Activated CD4-positive, alpha-beta T cell treated with anti-CD3 and anti-CD28 coated beads for 48 hours (primary cell): ENCODE data around the gene MON1B.
"Not testable (repeated sequence)": the region's sequence is repeated elsewhere in the genome, so short reads cannot be mapped to it uniquely, and the experiment has no call there.

Experiments
- DNase-seq: peaks from one replicate; pipeline ENCODE4 v3.0.0-alpha.2; 2020

MON1B gene

DNA sequence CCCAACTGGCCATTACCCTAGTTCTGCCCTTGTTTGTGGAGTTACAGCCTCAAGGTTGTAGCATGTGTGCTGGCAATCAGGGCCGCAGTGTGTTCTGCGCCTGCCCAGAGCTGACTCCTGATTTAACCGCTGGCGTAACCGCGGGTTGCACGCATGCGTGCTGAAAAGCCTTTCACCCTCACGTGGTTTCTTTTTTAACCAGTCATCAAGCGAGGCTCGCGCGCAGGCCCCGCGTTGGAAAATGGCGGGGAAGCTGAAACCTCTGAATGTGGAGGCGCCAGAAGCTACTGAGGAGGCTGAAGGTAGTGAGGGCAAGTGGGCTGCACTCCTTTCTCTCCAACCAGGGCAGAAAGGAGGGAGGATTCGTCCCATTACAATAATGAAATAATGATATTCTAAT, 8.2 kb downstream of the MON1B start, which contains the start of gene SYCE1L:
Gene SYCE1L, plus strand, starts transcription at position 198 of the 400 bp plus-strand sequence. Its CDS starts 44 bp downstream, at position 242.
- DNase-seq: no peak

DNA sequence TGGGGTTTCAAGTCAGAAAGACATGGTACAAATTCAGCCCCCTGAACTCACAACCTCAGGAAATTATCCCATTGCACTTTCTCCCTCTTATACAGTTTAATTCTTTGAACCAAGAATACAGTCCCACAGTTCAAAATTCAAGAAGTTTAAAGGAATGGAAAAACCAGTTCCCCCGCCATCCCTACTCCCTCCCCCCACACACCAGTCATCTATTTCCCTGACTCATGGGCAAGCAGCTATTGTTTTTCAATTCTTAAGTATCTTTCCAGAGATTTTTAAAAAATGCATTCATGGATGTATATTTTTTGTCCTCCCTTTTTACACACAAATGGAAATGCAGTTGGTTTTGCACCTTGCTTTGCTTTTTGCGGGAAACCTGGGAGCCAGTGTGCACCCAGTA, 15.5 kb downstream of the MON1B start:
- DNase-seq: no peak

DNA sequence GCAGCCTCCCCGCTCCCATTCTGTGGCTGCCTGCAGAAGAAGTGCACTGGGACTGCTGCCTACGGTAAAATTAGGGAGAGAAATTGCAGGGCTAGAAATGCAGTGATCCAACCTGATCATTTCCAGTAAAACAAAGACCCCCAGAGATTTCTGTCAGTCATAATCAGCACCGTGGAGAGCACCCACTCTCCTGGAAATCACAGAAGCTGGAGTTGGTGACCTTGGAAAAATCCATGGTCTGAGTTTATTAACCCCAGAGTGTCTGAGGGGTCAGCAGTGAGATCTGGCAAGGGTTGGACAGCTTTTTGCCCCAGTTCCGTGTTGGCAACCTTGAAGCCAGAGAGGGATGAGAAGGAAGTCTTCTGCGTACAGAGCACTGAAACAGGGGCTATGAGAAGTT, 16.0 kb downstream of the MON1B start:
- DNase-seq: no peak

DNA sequence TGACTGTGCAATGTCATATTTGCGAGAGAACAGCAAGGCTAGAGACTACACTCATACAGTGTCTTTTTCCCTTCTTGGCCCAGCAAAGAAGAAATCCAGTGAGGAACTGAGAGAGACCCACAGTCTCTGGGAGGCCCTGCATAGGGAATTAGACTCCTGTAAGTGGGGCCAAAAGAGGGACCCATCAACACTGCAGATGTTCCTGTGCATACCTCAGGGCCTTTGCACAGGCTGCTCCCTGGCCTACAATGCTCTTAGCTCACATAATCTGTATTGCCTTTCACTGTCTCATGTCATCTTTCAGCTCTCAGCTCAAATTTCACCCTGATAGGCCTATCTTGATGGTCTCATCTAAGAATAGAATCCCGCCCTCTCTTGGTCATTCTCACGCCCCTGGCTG, 17.4 kb downstream of the MON1B start:
- no peak for DNase-seq

DNA sequence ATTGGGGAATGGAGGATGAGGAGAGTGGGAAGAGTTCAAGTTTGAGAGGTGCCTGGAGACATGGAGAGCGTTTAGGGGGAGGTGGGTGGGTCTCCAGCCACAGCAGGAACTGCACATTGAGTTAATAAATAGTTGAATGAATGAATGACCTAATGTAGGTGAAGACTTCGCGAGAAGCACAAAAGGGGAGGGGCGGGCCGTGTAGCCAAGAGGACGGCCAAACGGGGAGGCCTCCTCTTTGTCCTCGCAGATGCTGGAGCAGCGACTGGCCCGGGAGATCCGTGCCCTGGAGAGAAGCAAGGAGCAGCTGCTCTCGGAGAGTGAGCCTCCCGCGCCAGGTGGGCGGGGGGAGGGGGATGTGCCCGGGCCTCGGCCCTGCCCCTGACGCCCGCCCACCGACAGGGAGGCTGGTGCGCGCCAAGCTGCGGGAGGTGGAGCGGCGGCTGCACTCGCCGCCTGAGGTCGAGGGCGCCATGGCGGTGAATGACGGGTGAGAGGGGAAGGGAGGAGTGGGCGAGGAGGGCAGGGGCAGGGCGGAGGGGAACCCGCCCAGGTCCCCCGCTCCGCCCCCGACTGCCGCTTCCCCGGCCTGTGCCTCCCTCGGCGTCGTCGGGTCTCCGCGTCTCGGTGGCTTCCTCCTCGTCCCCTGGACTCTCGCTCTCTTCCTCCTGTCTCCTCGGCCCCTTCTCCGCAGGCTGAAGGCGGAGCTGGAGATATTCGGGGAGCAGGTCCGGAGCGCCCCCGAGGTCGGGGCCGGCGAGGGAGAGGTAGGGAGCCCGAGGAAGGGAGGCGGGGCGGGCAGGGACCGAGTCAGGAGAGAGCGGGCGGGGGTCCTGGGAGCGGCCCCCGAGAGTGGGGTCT, 21.1 kb downstream of the MON1B start:
- peak; percentile 81 for DNase-seq

DNA sequence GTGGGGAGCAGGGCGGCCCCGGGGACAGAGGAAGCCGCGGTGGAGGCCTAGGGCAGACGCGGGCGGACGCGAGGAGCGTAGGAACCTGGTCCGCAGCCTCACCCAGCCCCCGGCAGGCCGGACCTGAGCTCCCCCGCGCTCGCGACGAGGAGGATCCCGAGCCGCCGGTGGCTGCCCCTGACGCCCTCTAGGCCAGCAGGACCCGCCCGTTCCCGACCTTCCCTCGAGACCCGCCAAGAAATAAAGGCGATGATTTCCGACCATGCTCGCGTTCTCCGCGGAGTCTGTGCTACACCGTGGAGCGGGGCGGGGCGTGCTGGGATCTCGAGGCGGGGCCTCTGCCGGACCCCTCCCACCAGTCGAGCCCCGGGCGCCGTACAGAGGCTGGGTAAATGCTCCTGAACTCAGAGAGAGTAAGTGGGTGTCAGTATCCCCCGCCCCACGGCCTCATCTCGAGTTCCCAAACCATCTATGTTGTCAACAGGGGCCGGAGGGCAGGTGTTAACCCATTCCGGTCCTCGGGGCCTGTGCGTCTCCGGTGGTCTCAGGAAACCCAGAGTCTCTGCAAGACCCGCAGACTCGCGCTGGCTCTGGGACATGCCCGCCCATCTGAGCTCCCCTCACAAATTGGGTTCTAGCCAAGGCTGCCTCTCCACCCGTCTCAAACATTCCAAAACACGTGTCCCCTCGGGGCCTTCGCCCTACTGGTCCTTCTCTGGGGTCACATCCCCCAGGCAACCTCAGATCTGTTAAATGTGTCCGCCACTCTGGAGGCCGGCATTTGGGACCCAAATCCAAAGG, 22.0 kb downstream of the MON1B start:
- peak; percentile 85 for DNase-seq

DNA sequence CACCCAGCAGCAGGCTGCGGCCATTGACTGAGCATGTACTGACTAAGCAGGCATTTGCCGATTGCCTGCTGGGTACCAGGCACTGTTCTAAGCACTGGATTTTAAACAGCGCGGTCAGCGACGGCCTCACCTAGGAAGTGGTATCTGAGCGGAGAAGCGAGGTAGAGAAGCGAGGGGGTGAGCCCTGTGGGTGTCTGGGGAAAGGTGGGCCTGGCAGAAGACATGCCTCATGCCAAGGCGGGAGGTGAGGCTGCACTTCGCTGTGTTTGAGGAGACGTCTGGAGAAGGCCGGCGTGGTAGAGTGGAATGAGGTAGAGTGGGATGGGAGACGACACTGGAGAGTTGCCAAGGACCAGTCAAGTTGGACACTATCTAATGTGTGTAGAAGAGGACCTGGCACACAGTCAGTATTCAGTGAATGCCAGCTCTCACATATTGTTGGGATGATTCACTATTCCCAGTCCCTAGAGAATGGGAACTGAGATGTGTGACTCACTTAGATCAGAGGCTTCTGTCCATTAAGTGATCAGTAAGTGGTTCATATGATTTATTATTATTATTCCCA, 22.6 kb downstream of the MON1B start:
- DNase-seq: no peak

DNA sequence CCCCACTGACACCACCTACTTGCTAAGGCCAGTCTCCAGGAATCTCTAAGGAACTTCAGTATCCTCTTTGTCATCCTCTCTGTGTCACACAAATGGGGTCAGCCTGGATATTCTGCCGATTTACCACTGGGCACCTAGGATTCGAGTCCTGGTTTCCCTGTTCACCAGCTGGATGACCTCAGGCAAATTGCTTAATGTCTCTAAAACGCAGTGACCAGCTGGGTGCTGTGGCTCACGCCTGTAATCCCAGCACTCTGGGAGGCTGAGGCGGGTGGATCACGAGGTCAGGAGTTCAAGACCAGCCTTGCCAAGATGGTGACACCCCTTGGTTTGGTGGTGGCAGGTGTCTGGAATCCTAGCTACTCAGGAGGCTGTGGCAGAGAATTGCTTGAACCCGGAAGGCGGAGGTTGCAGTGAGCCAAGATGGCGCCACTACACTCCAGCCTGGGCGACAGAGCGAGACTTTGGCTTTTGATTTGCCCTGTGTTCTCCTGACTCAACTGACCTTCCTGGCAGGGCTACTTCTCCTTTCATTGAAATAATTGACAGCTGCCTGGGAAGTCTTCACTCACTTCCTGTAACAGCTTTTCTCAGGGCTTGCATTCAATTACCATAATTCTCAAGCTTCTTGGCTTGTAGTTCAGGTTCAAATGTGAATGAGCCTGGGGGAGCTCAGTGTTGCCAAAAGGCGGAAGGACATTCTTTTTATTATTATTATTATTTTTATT, 23.6 kb downstream of the MON1B start:
- DNase-seq: no peak

DNA sequence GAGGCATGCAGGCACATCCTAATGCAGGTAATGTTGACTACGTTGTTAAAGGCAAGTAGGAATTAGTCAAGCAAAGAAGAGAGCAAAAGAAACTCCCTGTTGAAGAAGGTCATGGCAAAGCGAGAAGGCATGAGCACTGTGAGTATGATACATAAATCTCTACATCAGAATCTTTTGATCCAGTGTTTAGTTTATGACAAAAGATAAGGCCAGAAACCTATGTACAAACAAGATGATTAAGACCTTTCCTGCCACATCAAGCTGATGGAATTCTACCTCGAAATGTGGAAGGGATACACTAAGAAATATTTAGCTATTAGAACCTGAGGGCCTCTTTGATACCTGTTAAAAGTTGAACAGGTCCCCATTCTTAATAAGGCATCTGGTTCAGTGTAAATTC, 28.4 kb downstream of the MON1B start:
- no peak for DNase-seq

DNA sequence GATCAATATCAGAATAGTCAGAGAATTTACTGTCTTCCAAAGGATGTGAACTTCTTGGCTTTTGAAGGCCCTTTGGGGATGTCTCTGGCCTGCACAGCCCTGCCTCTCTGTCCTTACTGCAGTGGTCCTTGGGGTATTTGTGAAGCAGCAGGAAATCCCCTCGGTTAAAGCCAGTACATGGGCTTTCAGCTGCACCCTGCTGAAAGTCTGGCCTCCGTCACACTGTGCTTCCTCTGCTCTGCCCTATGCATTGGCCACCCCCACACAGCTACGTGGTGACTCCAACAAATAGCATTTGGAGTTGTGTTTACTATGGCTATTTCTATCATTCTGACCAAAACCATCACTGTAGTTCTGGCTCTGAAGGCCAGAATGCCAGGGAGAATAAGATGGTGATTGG, 29.4 kb downstream of the MON1B start:
- DNase-seq: no peak

DNA sequence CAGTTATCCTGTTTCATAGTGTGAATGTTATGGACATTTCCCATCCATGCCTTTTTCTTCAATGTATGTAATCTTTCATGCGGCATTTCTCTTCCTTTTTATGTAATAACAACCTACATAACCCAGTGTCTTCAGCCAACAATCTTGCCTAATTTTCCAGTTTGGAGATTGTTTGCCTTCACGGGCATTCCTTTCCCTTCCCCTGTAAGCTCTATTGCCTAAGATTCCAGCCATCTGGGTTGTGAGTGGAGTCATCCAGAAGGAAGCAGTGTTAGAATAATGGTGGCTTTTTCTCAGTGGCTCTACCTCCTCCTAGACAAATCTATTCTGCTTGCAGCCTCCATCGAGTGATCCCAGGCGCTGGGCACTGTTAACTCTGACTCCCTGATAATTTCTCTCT, 30.5 kb downstream of the MON1B start:
- no peak for DNase-seq

DNA sequence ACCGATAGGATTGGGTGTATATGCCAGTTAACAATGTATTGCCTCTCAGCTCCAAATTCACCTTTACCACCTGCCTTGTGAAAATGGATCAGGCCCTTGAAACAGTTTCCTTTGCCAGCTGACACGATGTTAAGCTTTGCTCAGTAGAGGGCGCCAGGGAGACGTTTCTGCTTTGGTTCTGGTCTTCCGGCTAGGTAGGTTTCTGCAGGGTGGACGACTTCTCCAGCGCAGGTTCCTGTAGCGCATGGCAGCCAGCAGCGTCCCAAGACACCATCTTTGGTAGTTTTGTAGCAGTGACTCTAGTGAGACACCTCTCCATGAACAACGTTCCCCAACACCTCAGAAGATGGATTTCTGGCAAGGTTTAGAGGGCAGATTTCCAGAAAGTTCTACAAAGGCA, 32.2 kb downstream of the MON1B start:
- peak; percentile 55 for DNase-seq

DNA sequence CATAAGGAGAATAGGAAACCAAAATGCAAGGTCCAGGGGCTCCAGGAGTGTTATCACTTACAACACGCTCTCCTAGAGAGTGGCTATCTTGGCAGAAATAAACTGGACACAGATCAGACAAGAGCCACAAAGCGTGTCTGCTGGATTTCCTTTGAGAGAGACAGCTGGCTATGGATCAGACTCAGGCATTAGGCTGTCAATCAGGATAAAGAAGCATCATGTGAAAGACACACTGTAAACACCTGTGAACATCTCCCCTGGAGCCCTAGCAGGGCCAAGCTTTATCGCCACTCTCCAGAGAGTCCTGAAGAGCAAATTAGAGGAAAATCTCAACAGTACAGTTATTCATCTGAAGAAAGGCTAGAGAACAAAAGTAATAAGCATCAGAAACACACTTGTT, 34.2 kb downstream of the MON1B start:
- DNase-seq: no peak

DNA sequence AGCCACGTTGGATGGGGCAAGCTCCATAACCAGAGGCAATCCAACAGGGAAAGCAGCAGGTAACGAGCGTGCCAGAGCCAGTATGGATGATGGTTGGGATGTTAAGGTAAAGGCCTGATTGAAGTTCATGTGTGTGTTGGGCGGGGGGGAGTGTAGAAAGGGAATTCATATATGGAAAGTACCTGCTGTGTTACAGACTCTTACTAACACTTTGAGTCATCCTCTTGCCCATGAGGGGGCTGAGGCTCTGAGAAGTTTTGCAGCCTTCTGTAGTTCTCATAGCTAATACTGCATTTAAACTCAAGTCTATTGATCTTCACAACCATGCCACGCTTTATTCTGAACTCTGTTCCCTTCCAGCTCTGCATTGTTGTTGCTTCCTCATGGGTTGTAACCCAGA, 36.8 kb downstream of the MON1B start:
- DNase-seq: peak; percentile 16

DNA sequence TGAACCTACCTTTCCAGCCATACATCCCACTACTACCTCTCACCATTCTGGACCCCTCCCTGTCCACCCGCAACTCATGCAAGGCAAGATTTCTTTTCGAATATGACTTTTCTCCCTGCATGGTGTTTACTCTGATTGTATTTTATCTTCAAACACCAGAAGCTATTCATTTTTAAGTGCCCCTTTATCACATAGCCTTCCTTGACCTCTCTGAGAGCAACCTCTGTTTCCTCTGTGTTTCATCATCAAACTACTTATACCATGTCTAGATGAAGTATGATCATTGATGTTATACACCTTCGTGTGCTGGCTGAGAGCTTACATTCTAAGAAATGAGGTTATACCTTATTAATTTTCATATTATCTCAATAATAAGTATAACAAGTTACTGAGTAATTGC, 40.1 kb downstream of the MON1B start:
- DNase-seq: no peak

DNA sequence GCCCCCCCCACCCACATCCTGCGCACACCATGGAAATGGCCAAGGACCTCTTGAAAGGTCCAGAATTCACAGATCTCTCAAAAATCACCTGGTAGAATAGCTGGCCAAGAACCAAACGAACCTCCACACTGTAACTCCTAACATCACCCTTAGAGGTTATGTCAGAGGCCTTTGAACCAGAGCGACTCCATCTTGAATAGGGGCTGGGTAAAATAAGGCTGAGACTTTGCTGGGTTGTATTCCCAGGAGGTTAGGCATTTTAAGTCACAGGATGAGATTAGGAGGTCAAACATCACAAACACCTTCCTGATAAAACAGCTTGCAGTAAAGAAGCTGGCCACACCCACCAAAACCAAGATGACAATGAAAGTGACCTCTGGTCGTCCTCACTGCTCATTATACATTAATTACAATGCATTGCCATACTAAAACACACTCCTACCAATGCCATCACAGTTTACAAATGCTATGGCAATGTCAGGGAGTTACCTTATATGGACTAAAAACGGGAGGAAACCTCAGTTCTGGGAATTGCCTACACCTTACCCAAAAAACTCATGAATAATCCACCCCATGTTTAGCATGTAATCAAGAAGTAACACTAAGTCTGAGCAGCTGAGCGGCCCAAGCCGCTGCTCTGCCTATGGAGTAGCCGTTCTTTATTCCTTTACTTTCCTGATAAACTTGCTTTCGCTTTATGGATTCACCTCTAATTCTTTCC, 43.0 kb downstream of the MON1B start:
- DNase-seq: no peak

DNA sequence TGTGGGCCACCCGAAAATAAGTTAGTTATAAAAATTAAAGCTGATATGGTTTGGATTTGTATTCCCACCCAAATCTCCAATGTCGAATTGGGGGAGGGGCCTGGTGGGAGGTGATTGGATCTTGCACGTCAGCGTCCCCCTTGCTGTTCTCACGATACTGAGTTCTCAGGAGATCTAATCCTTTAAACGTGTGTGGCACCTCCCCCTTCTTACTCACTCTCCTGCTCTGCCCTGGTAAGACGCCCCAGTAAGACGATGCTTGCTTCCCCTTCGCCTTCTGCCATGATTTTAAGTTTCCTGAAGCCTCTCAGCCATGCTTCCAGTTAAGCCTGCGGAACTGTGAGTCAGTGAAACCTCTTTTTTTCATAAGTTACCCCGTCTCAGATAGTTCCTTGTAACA, 43.6 kb downstream of the MON1B start:
- DNase-seq: no peak

DNA sequence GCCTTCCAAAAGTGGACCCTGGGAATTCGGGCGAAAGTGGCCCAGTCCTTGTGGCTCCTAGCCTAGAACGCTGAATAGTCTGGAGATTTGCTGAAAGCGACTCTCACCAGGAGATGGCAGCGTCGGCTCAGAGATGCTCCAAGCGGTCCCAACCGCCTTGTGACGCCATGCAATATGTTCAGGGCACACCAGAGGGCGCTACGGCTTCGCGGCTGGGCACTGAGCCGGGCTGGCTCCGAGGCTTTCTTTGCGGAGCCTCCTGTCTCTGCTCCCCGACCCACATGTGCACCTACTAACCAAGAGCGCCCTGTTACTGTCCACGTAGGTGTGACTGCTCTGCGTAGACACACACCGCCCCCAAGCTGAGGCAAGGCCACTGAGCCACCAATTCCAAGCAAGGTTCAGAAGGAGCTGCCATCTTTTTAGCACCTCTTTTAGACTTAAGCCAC, 45.1 kb downstream of the MON1B start:
- peak; percentile 92 for DNase-seq

DNA sequence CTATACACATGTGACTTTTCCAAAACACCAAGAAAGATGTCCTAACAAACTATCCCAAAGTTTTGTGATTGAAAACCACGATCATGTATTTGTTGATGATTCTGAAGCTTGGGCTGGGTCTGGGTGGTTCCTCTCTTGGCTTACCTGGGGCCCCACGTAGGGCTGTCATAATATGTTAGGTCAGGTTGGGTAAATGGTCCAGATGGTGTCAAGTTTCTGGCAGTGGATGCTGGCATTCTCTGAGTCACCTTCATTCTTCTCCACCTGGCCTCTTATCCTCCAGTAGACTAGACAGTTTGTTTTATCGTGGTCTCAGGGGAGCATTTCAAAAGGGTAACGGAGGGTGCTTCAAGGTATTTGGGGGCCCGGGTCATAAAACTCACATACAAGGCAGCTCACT, 47.6 kb downstream of the MON1B start:
- DNase-seq: no peak

DNA sequence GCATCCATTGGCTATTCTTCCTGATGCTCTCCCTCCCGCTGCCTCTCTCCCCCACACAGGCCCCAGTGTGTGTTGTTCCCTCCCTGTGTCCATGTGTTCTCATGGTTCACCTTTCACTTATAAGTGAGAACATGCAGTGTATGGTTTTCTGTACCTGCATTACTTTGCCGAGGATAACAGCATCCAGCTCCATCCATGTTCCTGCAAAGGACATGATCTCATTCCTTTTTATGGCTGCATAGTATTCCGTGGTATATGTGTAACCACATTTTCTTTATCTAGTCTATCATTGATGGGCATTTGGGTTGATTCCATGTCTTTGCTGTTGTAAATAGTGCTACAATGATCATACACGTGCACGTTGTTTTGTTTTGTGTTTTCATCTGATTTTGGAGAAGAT, 51.5 kb downstream of the MON1B start:
- not testable (repeated sequence) for DNase-seq

DNA sequence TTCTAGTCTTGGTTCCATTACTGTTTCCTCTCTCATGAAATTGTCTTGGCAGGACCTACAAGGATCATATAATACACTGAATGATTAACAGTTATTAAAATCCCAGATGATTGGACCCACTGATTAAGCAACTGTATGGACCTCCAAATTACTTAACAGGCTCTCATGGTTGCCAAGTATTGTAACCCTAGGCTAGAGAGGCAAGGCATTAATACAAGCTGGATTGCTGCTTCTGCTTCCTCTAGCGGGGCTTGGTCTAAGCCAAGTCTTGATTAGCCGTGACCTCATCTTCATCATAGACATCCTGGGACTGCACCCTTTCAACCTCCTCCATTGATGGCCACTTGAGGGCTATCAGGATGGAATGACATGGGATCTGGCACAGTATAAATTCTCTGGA, 55.2 kb downstream of the MON1B start:
- no peak for DNase-seq

DNA sequence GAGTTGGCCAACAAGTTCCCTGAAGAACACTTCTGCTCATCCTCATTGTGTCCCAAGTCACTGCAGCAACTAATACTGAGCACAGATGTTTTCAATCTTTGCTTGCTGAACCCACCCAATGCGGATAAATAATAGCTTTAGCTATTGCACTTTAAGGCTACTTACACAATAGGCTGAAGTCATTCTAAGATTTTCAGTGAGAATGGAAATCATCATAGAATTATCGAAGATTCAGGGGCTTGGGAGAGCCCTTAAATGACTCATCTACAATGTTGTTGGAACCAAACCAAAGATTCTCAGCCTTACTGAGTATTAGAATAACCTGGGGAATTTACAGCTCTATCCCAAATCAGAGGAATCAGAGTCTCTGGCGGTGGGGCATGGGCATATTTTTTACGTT, 59.4 kb downstream of the MON1B start:
- no peak for DNase-seq
